ENCODE results near the gene FOSB. TPM values are rescaled to one million over a fixed set of nuclear protein-coding genes. Genes with fewer than 3 reads are reported as not detected.
A peak's percentile ranks its signal among the peaks of the same experiment; 100 is the strongest.

FOSB gene
- total and polyA plus RNA-seq, 9 of the 15 experiments (the other 6 are each of a cell fraction or from before 2014, with no cell fraction given) = 0.11 to 2.7 (median 0.73) TPM

GRCh38 chr19:45499196-45500180, 31.7 kb downstream of the FOSB start:
- peak; percentile 70 to 90 (median 74) for DNase-seq (ENCODE audit: extremely low read depth in 1 of 4, low spot score in 3 of 4)
- Histone ChIP-seq H2AFZ (ENCODE audit: low read depth, low read length) (peak overlapping the region; percentile 79), H4K20me1 (replicated peaks; ENCODE audit: control insufficient read depth, insufficient read depth, low read length) (no peaks in the 10 kb centered on the region), H3K27me3 (ENCODE audit: control insufficient read depth in 2 of 2, insufficient read depth in 2 of 2, low read length in 2 of 2) (peaks cover 3 to 13% of the 10 kb centered on the region in 2 experiments; a peak in 3 of 5 replicates), H3K4me2 (ENCODE audit: insufficient read depth, low read length) (peak overlapping the region; percentile 68), H3K4me3 (no peak overlapping the region), H3K9ac (ENCODE audit: insufficient read depth in 1 of 2, low read depth in 2 of 2, low read length in 2 of 2) (peak overlapping the region in 1 of 2 experiments; percentile 79; a peak in 2 of 4 replicates), H3K36me3 (ENCODE audit: control insufficient read depth, insufficient read depth, low read length) (no peaks in the 10 kb centered on the region), H3K9me1 (ENCODE audit: control insufficient read depth, insufficient read depth, low read length) (no peaks in the 10 kb centered on the region), H3K79me2 (ENCODE audit: control insufficient read depth, insufficient read depth, low read length) (no peaks in the 10 kb centered on the region), H3K9me3 (replicated peaks; ENCODE audit: control insufficient read depth, insufficient read depth, low read depth, low read length) (no peaks in the 10 kb centered on the region), H3K4me1 (replicated peaks in 1 of 2; ENCODE audit: control insufficient read depth in 2 of 2, insufficient read depth in 2 of 2, low read length in 2 of 2) (peaks cover 15 to 60% of the 10 kb centered on the region in 2 experiments; a peak in 4 of 5 replicates), H3K27ac (ENCODE audit: extremely low read depth, low read depth, low read length) (no peak overlapping the region; the same call in 2 of the 3 replicates)
- 39% methylated on average over 37 of the region's 37 CpGs for WGBS (ENCODE audit: insufficient coverage, low coverage, missing lambda C conversion rate)
- in situ Hi-C loops (cut with MboI) (no loop called here), intact Hi-C loops (cut with micrococcal nuclease) (no loop called here)
- CTCF ChIA-PET (ENCODE audit: low intra/inter-chr PET ratio) = no interaction called here
- BruUV-seq (replicated peaks) = TSS peak; percentile 55
- peak; percentile 95 for FAIRE-seq
- peak; percentile 84 for ATAC-seq
- POLR2A ChIA-PET = interaction anchor here (0.6 to 1.8 kb wide), 5 partner anchors 14 to 299 kb away, joined by 3 to 7 read pairs (median 3); no protein-coding TSS in a partner anchor
- no peak for TF ChIP-seq ZZZ3 (IDR thresholded peaks at IDR 0.05)
- TF ChIP-seq CHCHD3 (CRISPR knock-in tag; IDR thresholded peaks at IDR 0.05) = no peak
- no peak for TF ChIP-seq ZNF507 (tag; conservative IDR thresholded peaks at IDR 0.05)
- TF ChIP-seq ZNF274 (IDR thresholded peaks at IDR 0.05; ENCODE audit: borderline replicate concordance, low read depth, low read length) = no peak
- no peak for TF ChIP-seq SETDB1 (IDR thresholded peaks at IDR 0.05; ENCODE audit: low read length)
- peak; percentile 84 for TF ChIP-seq TFAP4 (CRISPR knock-in tag; IDR thresholded peaks at IDR 0.05; ENCODE audit: borderline replicate concordance)
- no peak for TF ChIP-seq NR2F6 (CRISPR knock-in tag; IDR thresholded peaks at IDR 0.05)
- TF ChIP-seq ZBED1 (IDR thresholded peaks at IDR 0.05) = no peak
- no peak for TF ChIP-seq ZNF785 (CRISPR knock-in tag; IDR thresholded peaks at IDR 0.05)
- TF ChIP-seq EZH2 (IDR thresholded peaks at IDR 0.05; ENCODE audit: borderline replicate concordance, low read depth, low read length) = no peak
- TF ChIP-seq PHF21A (IDR thresholded peaks at IDR 0.05; ENCODE audit: borderline replicate concordance, low read depth) = no peak
- no peak for TF ChIP-seq NFIX (CRISPR knock-in tag; IDR thresholded peaks at IDR 0.05; ENCODE audit: low read depth)
- TF ChIP-seq ZNF217 (CRISPR knock-in tag; IDR thresholded peaks at IDR 0.05) = no peak
- no peak for TF ChIP-seq TRIM25 (IDR thresholded peaks at IDR 0.05; ENCODE audit: borderline replicate concordance)
- TF ChIP-seq MXD1 (CRISPR knock-in tag; IDR thresholded peaks at IDR 0.05; ENCODE audit: borderline replicate concordance, poor library complexity, severe bottlenecking) = no peak
- TF ChIP-seq KLF16 (IDR thresholded peaks at IDR 0.05) = no peak
- no peak for TF ChIP-seq POLR2AphosphoS2 (IDR thresholded peaks at IDR 0.05; ENCODE audit: low read length)
- TF ChIP-seq ZNF197 (CRISPR knock-in tag; IDR thresholded peaks at IDR 0.05; ENCODE audit: low read depth) = no peak
- TF ChIP-seq ZNF134 (CRISPR knock-in tag; conservative IDR thresholded peaks at IDR 0.05) = no peak
